ENCODE results near the gene DNAJB12. TPM values are rescaled to one million over a fixed set of nuclear protein-coding genes. Genes with fewer than 3 reads are reported as not detected.

The DNAJB12 gene
- total RNA-seq, 2 experiments from 2014 or later: 23.8 to 26.7 TPM

DNA sequence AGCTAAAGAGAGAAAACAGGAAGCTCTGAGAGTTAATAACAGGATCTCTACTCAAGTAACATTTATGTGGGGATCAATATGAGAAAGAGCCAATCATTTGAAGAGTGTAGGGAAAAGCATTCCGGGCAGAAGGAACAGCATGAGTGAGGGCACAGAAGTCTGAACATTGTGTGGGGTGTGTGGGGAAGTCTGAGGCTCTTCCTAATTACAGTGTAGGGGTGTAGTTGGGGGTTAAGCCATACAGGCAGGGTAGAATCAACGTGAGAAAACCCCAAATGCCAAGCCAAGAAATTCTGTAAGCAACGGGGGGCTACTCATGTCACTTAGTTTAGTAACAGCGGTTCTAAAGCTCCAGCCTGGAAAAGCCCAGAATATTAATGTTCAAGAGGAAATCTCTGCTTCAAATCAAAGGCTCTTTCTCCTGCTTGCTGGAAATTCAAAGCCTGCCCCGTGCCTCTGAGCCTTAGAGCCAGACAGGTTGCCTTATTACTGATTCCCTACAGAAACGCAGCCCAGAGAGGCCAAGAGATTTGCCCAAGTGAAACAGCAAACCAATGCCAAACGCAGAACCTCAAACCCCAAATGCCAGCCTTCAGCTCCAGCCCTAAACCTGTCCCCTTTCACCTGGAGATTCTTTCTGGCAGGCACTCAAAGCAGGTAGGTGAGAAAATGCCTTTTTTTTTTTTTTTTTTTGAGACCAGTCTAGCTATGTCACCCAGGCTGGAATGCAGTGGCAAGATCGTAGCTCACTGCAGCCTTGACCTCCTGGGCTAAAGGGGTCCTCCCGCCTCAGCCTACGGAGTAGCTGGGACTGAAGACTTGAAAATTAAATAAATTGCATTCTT lies 36.1 kb downstream of the DNAJB12 start:
- H3K4me3 Mint-ChIP-seq: peak overlapping the region; percentile 76
- no peaks in the 10 kb centered on the region for H3K27me3 Mint-ChIP-seq
- no peak for DNase-seq
- H3K4me1 Mint-ChIP-seq: peaks cover 73% of the 10 kb centered on the region
- peak overlapping the region; percentile 86 for H3K27ac Mint-ChIP-seq
- H3K36me3 Mint-ChIP-seq (ENCODE audit: low read depth): peaks cover 5% of the 10 kb centered on the region
- H3K9me3 Mint-ChIP-seq: no peaks in the 10 kb centered on the region
- ChIA-PET POLR2A (interaction anchor here (0.6 to 14.4 kb wide), 16 partner anchors 9 to 550 kb away, joined by 3 to 448 read pairs (median 8); partner anchors contain the start of genes ANAPC16, ASCC1, DDIT4 and SPOCK2), CTCF (interaction anchor here (0.7 to 4.5 kb wide), 12 partner anchors 8 to 270 kb away, joined by 3 to 32 read pairs (median 6); partner anchors contain the start of gene DDIT4)

DNA sequence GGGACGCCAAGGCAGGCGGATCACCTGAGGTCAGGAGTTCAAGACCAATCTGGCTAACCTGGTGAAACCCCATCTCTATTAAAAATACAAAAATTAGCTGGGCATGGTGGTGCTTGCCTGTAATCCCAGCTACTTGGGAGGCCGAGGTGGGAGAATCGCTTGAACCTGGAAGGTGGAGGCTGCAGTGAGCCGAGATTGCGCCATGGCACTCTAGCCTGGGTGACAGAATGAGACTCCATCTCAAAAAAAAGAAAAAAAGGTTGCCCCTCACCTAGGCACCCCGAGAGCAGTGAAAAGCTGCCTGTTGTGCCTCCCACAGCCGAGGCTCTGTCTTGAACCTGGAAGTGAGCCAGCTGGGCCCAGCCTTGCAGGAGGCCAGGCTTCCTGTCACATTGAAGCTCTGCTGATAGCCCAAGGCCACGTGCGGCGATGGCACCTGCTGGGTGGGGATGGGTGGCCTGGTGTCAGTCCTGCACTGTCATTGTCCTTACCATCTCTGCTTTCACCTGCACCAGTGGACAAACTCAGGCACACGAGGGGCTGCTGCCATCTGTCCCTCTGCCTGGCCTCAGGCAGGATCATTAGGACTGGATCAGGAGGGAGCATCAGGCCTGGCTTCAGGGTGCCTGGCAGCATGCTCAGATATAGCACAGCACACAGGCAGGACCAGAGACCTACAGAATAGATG lies 37.8 kb downstream of the DNAJB12 start:
- Mint-ChIP-seq H3K4me1 (peaks cover 58% of the 10 kb centered on the region), H3K9me3 (no peaks in the 10 kb centered on the region), H3K27ac (peak overlapping the region; percentile 84), H3K36me3 (ENCODE audit: low read depth) (peaks cover 5% of the 10 kb centered on the region), H3K4me3 (no peak overlapping the region), H3K27me3 (no peaks in the 10 kb centered on the region)
- ChIA-PET CTCF (interaction anchor here (1.0 to 1.3 kb wide), 3 partner anchors 15 to 421 kb away, joined by 3 read pairs; no protein-coding TSS in a partner anchor), POLR2A (interaction anchor here (0.8 to 14.4 kb wide), 5 partner anchors 15 to 69 kb away, joined by 4 to 448 read pairs (median 32); partner anchors contain the start of gene DDIT4)
- peak; percentile 53 for DNase-seq

DNA sequence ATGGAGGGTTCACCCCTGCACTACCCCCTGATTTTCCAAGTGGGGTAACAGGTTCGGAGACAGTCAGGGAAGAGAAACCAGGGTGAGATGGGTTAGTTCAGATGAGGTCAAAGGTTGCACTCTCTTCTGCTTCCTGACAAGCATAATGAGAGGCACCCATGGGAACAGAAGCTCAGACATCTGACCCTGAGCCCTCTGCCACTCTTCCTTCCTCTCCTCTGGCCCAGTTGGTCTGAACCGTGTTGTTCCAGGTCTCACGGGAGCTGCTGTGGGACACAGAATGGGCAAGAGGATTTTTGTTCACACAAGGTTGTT lies 38.4 kb downstream of the DNAJB12 start:
- Mint-ChIP-seq H3K4me1 (peaks cover 56% of the 10 kb centered on the region), H3K27ac (peak overlapping the region; percentile 57), H3K9me3 (no peaks in the 10 kb centered on the region), H3K27me3 (no peaks in the 10 kb centered on the region), H3K36me3 (ENCODE audit: low read depth) (peaks cover 5% of the 10 kb centered on the region), H3K4me3 (no peak overlapping the region)
- CTCF ChIA-PET: interaction anchor here (1.0 to 1.3 kb wide), 3 partner anchors 15 to 420 kb away, joined by 3 read pairs; no protein-coding TSS in a partner anchor
- no peak for DNase-seq
- POLR2A ChIA-PET: interaction anchor here (0.8 to 14.4 kb wide), 5 partner anchors 15 to 68 kb away, joined by 4 to 448 read pairs (median 32); partner anchors contain the start of gene DDIT4

DNA sequence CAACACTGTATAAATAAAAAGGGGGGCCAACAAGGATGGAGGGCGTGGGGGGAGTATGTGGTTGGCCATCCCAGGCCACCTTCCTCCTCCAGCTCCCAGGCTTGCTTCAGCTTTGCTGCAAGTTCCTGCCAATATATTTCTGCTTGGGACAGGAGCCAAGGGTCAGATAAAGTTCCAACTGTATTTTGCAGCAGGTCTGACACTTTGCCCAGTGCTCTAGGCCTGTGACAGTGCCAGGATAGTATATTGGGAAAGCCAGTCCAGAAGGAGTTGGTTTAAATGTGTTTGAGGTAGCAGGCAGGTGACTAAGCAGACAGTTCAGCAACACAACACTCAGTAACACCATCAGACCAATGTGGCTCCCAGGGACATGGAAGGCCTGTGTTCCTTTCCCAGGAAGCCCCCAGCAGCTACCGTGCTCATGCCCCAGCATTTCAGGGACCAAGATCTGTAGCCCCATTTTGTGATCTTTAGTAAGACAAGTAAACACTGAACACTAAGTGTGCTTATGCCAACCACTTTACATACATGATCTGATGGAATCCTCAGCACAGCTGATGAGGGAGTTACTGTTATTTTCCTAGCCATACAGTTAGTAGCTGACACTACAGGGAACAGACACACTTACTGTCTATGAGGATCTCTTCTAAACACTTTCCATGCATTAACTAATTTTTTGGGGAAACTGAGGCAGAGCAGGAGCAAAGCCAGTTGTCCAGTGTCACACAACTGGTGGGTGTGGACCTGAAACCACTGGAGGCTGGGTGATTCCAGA lies 38.9 kb downstream of the DNAJB12 start:
- POLR2A ChIA-PET: interaction anchor here (1.1 to 14.4 kb wide), 3 partner anchors 15 to 68 kb away, joined by 5 to 448 read pairs (median 104); partner anchors contain the start of gene DDIT4
- DNase-seq: no peak
- H3K4me3 Mint-ChIP-seq: no peak overlapping the region
- peaks cover 5% of the 10 kb centered on the region for H3K36me3 Mint-ChIP-seq (ENCODE audit: low read depth)
- H3K27ac Mint-ChIP-seq: peak overlapping the region; percentile 57
- no peaks in the 10 kb centered on the region for H3K27me3 Mint-ChIP-seq
- H3K4me1 Mint-ChIP-seq: peaks cover 51% of the 10 kb centered on the region
- CTCF ChIA-PET: interaction anchor here (1.0 kb wide), 1 partner anchor 420 kb away, joined by 3 read pairs; no protein-coding TSS in a partner anchor
- no peaks in the 10 kb centered on the region for H3K9me3 Mint-ChIP-seq

DNA sequence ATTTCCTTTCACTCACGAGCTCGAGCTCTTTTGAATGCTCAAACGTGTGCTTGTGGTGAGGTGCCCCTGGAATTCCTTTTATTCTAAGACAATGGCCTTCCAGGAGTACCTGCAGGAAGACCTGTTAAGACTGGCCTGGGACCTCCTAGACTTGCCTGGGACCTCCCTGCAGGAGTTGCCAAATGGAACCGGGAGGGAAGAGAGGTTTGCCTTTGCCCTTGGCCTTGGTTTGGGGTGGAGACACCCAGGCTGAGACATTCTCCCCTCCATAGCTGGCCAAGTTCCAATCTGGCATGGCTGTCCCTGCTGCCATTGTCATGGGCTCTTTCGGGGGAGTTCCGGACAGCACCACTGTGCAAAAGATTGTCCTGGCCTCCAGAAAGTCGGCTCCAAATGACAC lies 39.7 kb downstream of the DNAJB12 start:
- DNase-seq: no peak
- Mint-ChIP-seq H3K27ac (no peak overlapping the region), H3K9me3 (no peaks in the 10 kb centered on the region), H3K27me3 (no peaks in the 10 kb centered on the region), H3K36me3 (ENCODE audit: low read depth) (peaks cover 5% of the 10 kb centered on the region), H3K4me1 (peaks cover 51% of the 10 kb centered on the region), H3K4me3 (no peak overlapping the region)
- ChIA-PET POLR2A (interaction anchor here (9.2 to 14.4 kb wide), 2 partner anchors 14 to 41 kb away, joined by 104 to 448 read pairs; partner anchors contain the start of gene DDIT4), CTCF (interaction anchor here (0.6 kb wide), 1 partner anchor 843 kb away, joined by 3 read pairs; no protein-coding TSS in a partner anchor)

DNA sequence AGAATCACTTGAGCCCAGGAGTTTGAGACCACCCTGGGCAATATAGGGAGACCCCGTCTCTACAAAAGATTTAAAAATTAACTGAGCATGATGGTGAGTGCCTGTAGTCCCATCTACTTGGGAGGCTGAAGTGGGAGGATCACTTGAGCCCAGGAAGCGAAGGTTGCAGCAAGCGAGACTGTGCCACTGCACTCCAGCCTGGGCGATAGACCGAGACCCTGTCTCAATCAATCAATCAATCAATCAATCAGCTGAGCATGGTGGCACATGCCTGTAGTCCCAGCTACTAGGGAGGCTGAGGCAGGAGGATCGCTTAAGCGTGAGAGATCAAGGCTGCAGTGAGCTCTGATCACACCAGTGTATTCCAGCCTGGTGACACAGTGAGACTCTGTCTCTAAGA lies 40.5 kb downstream of the DNAJB12 start:
- DNase-seq: no peak
- Mint-ChIP-seq H3K27ac (no peak overlapping the region), H3K4me1 (peaks cover 57% of the 10 kb centered on the region), H3K36me3 (ENCODE audit: low read depth) (peaks cover 5% of the 10 kb centered on the region), H3K9me3 (no peaks in the 10 kb centered on the region), H3K27me3 (no peaks in the 10 kb centered on the region), H3K4me3 (no peak overlapping the region)
- CTCF ChIA-PET: interaction anchor here (1.4 kb wide), 1 partner anchor 12 kb away, joined by 4 read pairs; no protein-coding TSS in a partner anchor
- POLR2A ChIA-PET: interaction anchor here (14.4 kb wide), 1 partner anchor 13 kb away, joined by 448 read pairs; no protein-coding TSS in a partner anchor

DNA sequence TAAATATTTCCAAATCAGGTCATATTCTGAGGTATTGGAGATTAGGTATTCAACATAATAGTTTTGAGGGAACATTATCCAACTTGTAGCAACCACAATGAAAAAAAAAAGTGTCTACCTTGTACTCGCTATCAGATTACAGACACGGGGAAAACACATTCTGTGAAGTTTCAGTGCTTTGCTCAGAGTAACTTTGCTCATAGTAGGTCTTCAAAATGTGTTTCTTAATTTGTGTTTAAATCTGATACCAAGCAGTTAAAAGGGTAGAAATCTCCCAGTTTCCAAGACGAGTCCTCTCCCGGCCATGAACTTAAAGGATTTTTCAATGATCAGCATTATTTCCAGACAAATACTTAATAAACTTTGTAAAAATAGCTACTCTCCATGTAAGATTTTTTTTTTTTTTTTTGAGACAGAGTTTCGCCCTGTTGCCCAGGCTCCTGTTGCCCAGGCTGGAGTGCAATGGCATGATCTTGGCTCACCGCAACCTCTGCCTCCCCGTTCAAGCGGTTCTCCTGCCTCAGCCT lies 41.8 kb downstream of the DNAJB12 start:
- CTCF ChIA-PET: interaction anchor here (1.2 to 1.4 kb wide), 2 partner anchors 10 to 13 kb away, joined by 3 to 4 read pairs; no protein-coding TSS in a partner anchor
- peaks cover 58% of the 10 kb centered on the region for H3K4me1 Mint-ChIP-seq
- H3K36me3 Mint-ChIP-seq (ENCODE audit: low read depth): peaks cover 5% of the 10 kb centered on the region
- no peak for DNase-seq
- H3K27ac Mint-ChIP-seq: no peak overlapping the region
- H3K4me3 Mint-ChIP-seq: no peak overlapping the region
- no peaks in the 10 kb centered on the region for H3K27me3 Mint-ChIP-seq
- H3K9me3 Mint-ChIP-seq: no peaks in the 10 kb centered on the region
- POLR2A ChIA-PET: interaction anchor here (14.4 kb wide), 1 partner anchor 12 kb away, joined by 448 read pairs; no protein-coding TSS in a partner anchor

DNA sequence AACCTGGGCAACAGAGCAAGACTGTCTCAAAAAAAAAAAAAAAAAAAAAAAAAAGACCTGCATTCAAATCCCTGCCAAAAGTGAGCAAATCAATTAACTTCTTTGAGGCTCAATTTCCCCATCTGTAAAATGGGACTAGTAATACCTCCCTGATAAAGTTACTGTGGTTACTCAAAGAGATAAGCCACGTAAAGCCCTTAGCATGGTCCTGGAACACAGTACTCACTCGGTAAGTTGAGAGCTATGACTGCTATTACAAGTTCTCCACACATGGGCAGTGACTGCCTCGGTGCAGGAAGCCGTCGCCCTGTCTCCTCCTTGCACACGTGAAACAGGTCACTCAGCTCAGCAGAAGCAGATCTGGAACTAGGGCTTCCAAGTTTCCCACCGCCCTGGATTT lies 43.1 kb downstream of the DNAJB12 start:
- Mint-ChIP-seq H3K4me1 (peaks cover 57% of the 10 kb centered on the region), H3K27ac (no peak overlapping the region), H3K4me3 (no peak overlapping the region), H3K9me3 (no peaks in the 10 kb centered on the region), H3K27me3 (no peaks in the 10 kb centered on the region), H3K36me3 (ENCODE audit: low read depth) (peaks cover 5% of the 10 kb centered on the region)
- ChIA-PET POLR2A (interaction anchor here (1.0 to 23.5 kb wide), 7 partner anchors 6 to 51 kb away, joined by 3 to 448 read pairs (median 4); partner anchors contain the start of gene DDIT4), CTCF (interaction anchor here (0.7 to 1.1 kb wide), 3 partner anchors 37 to 178 kb away, joined by 3 read pairs; no protein-coding TSS in a partner anchor)
- no peak for DNase-seq

DNA sequence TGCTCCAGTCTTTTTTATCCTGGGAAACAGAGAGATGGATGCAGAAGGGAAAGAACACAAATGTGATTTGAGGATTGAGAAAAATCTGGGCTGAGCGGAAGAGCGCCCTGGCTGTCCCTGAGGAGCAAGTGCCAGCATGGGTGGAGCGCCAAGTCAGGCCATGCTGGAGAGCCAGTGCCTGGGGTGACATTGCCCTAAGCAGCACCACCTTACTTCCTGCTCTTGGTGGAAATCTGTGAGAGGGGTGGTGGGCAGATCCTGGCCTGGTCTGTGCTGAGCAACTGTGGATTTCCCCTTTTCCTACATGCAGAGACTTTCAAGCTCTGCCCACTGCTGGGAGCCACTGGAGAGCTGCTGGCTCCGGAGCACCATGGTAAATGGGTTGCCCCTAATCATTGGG lies 44.1 kb downstream of the DNAJB12 start:
- Mint-ChIP-seq H3K9me3 (no peaks in the 10 kb centered on the region), H3K4me1 (peaks cover 54% of the 10 kb centered on the region), H3K27me3 (no peaks in the 10 kb centered on the region), H3K36me3 (ENCODE audit: low read depth) (no peaks in the 10 kb centered on the region), H3K4me3 (no peak overlapping the region), H3K27ac (no peak overlapping the region)
- no peak for DNase-seq
- CTCF ChIA-PET: interaction anchor here (0.6 kb wide), 2 partner anchors 27 to 49 kb away, joined by 3 read pairs; no protein-coding TSS in a partner anchor
- POLR2A ChIA-PET: interaction anchor here (0.6 to 23.5 kb wide), 4 partner anchors 7 to 130 kb away, joined by 4 to 448 read pairs (median 226); no protein-coding TSS in a partner anchor

DNA sequence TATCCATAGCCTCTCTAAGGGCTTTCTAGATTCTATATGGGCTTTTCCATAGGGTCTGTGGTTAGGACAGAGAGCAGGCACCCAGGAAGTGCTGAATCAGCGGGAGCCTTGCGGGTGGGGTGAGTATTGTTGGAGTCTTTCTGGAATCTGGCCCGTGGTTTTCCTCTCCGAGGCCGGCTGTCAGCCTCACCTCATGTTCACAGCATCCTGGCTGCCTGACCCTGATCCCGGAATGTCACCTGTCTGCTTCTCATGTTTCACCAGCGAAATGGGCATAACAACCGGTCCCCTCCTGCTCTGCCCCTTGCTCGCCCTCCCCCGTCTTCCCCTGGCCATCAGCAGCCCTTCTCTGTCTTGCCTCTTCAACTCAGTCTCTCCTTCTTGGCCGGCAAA lies 44.5 kb downstream of the DNAJB12 start:
- ChIA-PET CTCF (interaction anchor here (0.6 kb wide), 2 partner anchors 26 to 48 kb away, joined by 3 read pairs; no protein-coding TSS in a partner anchor), POLR2A (interaction anchor here (5.9 to 23.5 kb wide), 3 partner anchors 7 to 13 kb away, joined by 57 to 448 read pairs (median 448); no protein-coding TSS in a partner anchor)
- no peaks in the 10 kb centered on the region for H3K9me3 Mint-ChIP-seq
- DNase-seq: no peak
- H3K4me3 Mint-ChIP-seq: no peak overlapping the region
- H3K36me3 Mint-ChIP-seq (ENCODE audit: low read depth): no peaks in the 10 kb centered on the region
- no peaks in the 10 kb centered on the region for H3K27me3 Mint-ChIP-seq
- H3K27ac Mint-ChIP-seq: no peak overlapping the region
- H3K4me1 Mint-ChIP-seq: peaks cover 55% of the 10 kb centered on the region

DNA sequence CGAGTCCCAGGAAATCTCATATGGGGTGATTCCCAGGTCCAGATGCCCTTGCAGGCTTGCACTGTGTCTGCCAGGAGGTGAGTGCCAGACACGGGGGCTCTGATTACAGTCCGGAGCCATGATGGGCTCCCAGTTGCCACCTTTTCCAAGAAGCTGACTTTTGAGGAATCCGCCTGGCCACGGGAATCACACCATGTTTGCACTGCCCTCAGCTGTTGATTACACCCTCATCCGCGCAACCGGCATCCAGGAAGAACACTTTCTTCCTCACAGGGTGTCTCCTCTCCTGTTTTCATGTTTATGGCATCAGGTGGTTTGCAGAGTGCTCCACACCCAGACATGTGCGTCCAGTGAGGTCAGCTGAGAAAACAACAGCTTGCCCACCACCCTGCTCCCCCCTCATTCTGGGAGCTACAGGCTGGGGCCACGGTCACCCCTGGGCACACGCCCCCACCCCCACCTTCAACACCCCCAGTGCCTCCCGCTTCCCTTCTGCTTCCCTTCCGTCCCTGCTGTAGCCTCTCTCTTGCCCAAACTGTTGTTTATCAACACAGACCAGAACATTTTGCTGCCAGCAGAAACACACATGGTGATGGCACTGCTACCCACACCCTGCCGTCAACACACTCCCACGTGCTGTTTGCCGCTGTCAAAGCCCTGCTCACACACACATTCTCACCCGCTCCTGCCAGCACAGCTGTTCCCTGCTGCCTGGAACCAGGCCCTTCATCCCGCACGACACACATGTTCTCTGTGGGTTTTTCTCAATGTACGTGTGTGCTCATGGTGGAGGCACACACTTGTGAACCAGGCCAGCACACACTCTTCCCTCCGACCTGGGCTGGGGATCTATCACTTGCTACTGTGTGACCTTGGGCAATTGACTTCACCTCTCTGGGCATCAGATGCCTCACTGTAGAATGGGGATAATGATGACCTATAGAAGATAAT lies 45.2 kb downstream of the DNAJB12 start:
- H3K9me3 Mint-ChIP-seq: no peaks in the 10 kb centered on the region
- no peaks in the 10 kb centered on the region for H3K27me3 Mint-ChIP-seq
- no peaks in the 10 kb centered on the region for H3K36me3 Mint-ChIP-seq (ENCODE audit: low read depth)
- no peak for DNase-seq
- peaks cover 59% of the 10 kb centered on the region for H3K4me1 Mint-ChIP-seq
- H3K27ac Mint-ChIP-seq: peak overlapping the region; percentile 76
- H3K4me3 Mint-ChIP-seq: no peak overlapping the region
- CTCF ChIA-PET: interaction anchor here (0.6 to 2.0 kb wide), 4 partner anchors 10 to 17 kb away, joined by 3 to 14 read pairs (median 4); no protein-coding TSS in a partner anchor
- POLR2A ChIA-PET: interaction anchor here (0.7 to 23.5 kb wide), 7 partner anchors 8 to 36 kb away, joined by 4 to 448 read pairs (median 7); partner anchors contain the start of gene DDIT4
